Right cardiac atrium (tissue), 5 donors: ENCODE measurements around the gene GATAD2A. TPM values are rescaled to one million over a fixed set of nuclear protein-coding genes. Genes with fewer than 3 reads are reported as not detected.
"Not testable (repeated sequence)": the region's sequence is repeated elsewhere in the genome, so short reads cannot be mapped to it uniquely, and the experiment has no call there.

ENCODE experiments used
- ATAC-seq, 2 donors: fragments of 200-7000 bp; cut with Tn5 transposase; one replicate each; pipeline versions ENCODE4 v1.8.0 to v1.9.1; 2020; ENCODE audit warnings: moderate library complexity in 2 of 2, mild to moderate bottlenecking in 1 of 2
- DNase-seq, 3 donors: peaks; one replicate each; pipeline ENCODE4 v3.0.0-alpha.2; 2020
- H3K27ac ChIP-seq: one replicate; pipeline ENCODE4 v1.5.1; 2013; ENCODE audit warnings: mild to moderate bottlenecking, low read length, control low read depth, moderate library complexity
- H3K27me3 ChIP-seq: one replicate; pipeline ENCODE4 v1.6.1; 2013; ENCODE audit not compliant: control insufficient read depth, insufficient read depth
- H3K4me1 ChIP-seq: one replicate; pipeline ENCODE4 v1.6.1; 2013; ENCODE audit warnings: low read length; ENCODE audit not compliant: control insufficient read depth, insufficient read depth
- H3K4me3 ChIP-seq: one replicate; pipeline ENCODE4 v1.5.1; 2013; ENCODE audit warnings: low read length, control low read depth
- H3K9me3 ChIP-seq: one replicate; pipeline ENCODE4 v1.6.1; 2013; ENCODE audit warnings: low read length; ENCODE audit not compliant: control insufficient read depth
- WGBS: extraction: QIAGEN DNeasy Blood & Tissue Kit; methylation state at CpG from one replicate; pipeline ENCODE4 v1.1.7; 2013; 5-methylcytosine and 5-hydroxymethylcytosine counted together
- intact Hi-C, 4 donors: fragments of 100-400 bp; cut with DNase I; formaldehyde crosslinking; loops; one replicate each; pipeline versions ENCODE4 v1.11.0 to v1.14.0; 2022 to 2023
- polyA plus RNA-seq: library from polyadenylated mRNA; stranded (reverse); fragments of 200-250 nt; gene quantifications from one replicate; pipeline ENCODE4 v1.2.3, GENCODE V29; 2013
- total RNA-seq, 4 donors: library from RNA; stranded (reverse); fragmentation: NEBNext Ultra II Directional; extraction: Animal tissue kit (Norgen Biotek cat#: 25700); gene quantifications; one replicate each; pipeline ENCODE4 v1.2.1, GENCODE V29; 2021
- donor health status: healthy with polysubstance abuse.
- donor health status: DM: no; HTN: yes; CAD: no.
- donor health status: DM: no; HTN: no; CAD: no.
- donor health status: DM: no; HTN: yes; CAD: no; lungs with severe emphysema.
- donor health status: DM: yes; HTN: yes; CAD: no.

Gene GATAD2A
- total and polyA plus RNA-seq, 5 donors: 12.2 to 53.9 (median 34.2) TPM

- 73% methylated on average over 2 of the region's 2 CpGs for WGBS
- Histone ChIP-seq H3K27ac (no peak overlapping the region), H3K27me3 (no peaks in the 10 kb centered on the region), H3K4me1 (peaks cover 4% of the 10 kb centered on the region), H3K9me3 (no peaks in the 10 kb centered on the region), H3K4me3 (no peak overlapping the region)
- ATAC-seq (no peak), DNase-seq (peak in 1 of 3 donors; percentile 20)
- intact Hi-C loops: no loop called here
Observed at GRCh38 chr19:19379527-19379926, 25.9 kb upstream of the GATAD2A start.

GRCh38 chr19:19380316-19380715 lies 25.2 kb upstream of the GATAD2A start:
- ATAC-seq, DNase-seq, H3K27me3 ChIP-seq, H3K4me3 ChIP-seq, H3K27ac ChIP-seq, H3K9me3 ChIP-seq, H3K4me1 ChIP-seq, intact Hi-C loops: not testable (repeated sequence)
- WGBS: 89% methylated on average over 12 of the region's 12 CpGs

DNA sequence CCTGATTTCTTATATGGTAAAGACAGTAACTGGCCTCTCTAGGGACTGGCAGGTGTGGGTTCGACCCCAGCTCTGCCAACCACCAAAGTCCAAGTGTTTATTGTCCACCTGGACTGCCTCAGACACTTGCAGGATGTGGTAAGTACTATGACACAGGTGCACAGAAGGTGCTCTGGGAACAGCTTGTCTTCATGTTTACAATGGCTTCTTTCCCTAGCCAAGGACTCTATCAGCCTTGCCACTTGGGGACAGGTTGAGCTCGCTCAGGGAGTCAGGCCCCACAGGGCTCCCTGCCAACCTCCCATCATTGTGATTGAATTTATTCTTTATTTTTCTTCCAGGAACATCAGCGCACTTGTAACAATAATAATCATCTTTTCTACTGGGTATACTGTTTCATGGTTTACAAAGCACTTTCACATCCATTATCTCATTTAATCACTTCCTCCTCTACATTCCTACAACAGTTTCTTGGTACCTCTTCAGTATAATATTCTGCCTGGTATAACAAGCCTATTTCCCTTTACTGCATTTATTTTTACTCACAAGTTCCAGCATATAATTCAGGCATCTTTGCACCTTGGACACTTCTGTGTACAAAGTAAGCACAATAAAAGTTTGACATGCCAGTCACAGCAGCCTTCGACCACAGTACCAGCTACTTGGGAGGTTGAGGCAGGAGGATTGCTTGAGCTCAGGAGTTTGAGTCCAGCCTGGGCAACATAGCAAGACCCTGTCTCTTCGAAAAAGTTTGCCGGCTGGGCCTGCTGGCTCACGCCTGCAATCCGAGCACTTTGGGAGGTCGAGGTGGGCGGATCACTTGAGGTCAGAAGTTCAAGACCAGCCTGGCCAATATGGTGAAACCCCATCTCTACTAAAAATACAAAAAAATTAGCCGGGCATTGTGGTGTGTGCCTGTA lies 24.2 kb upstream of the GATAD2A start:
- Histone ChIP-seq H3K27ac (no peak overlapping the region), H3K9me3 (no peaks in the 10 kb centered on the region), H3K27me3 (no peaks in the 10 kb centered on the region), H3K4me1 (peaks cover 6% of the 10 kb centered on the region), H3K4me3 (no peak overlapping the region)
- intact Hi-C loops: no loop called here
- 78% methylated on average over 11 of the region's 11 CpGs for WGBS
- ATAC-seq (no peak), DNase-seq (no peak)

DNA sequence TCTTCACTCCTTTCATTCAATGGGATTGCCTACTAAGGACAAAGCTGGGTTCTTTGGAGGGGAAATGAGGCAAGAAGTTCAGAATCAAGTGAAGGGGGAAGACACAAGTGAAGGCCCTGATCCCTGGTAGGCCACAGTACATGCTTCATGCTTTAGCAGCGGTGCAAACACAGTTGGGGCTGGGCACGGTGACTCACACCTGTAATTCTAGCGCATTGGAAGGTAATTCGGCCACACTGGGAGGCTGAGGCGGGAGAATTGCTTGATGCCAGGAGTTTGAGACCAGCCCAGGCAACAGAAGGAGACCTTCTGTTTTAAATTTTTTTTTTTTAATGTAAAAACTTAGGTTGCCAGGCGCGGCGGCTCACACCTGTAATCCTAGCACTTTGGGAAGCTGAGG lies 23.4 kb upstream of the GATAD2A start:
- no peaks in the 10 kb centered on the region for H3K9me3 ChIP-seq
- no peak for ATAC-seq
- no peak overlapping the region for H3K4me3 ChIP-seq
- WGBS: 97% methylated on average over 8 of the region's 8 CpGs
- H3K27me3 ChIP-seq: no peaks in the 10 kb centered on the region
- peaks cover 10% of the 10 kb centered on the region for H3K4me1 ChIP-seq
- intact Hi-C loops: no loop called here
- H3K27ac ChIP-seq: no peak overlapping the region
- DNase-seq: no peak

DNA sequence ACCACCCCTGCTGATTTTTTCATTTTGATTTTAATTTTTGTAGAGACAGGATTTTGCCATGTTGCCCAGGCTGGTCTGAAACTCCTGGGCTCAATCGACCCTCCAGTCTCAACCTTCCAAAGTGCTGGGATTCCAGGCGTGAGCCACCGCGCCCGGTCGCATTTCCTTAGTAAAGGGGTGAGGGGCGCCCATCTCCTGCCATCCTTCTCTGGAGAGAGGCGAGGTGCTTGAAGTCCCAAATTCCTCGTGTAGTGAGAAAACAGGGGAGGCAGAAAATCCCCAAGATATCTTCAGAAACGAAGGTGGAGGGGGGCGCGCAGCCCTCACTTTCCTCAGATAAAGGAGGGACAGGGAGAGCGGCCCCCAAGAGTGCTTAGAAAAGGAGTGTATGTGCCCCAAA lies 21.0 kb upstream of the GATAD2A start:
- Histone ChIP-seq H3K4me3 (peak overlapping the region; percentile 57), H3K9me3 (no peaks in the 10 kb centered on the region), H3K27me3 (no peaks in the 10 kb centered on the region), H3K4me1 (peaks cover 6% of the 10 kb centered on the region), H3K27ac (no peak overlapping the region)
- WGBS: 66% methylated on average over 13 of the region's 13 CpGs
- no peak for ATAC-seq
- intact Hi-C loops: no loop called here
- DNase-seq: no peak

GRCh38 chr19:19385131-19385895 lies 20.2 kb upstream of the GATAD2A start:
- no peaks in the 10 kb centered on the region for H3K9me3 ChIP-seq
- ATAC-seq: peak; percentile 98 to 99
- H3K27me3 ChIP-seq: no peaks in the 10 kb centered on the region
- under 1% methylated on average over 75 of the region's 75 CpGs for WGBS
- intact Hi-C loops: no loop called here
- peak overlapping the region; percentile 80 for H3K27ac ChIP-seq
- DNase-seq: peak; percentile 99 to 100 (median 100)
- peak overlapping the region; percentile 89 for H3K4me3 ChIP-seq
- H3K4me1 ChIP-seq: peaks cover 10% of the 10 kb centered on the region

DNA sequence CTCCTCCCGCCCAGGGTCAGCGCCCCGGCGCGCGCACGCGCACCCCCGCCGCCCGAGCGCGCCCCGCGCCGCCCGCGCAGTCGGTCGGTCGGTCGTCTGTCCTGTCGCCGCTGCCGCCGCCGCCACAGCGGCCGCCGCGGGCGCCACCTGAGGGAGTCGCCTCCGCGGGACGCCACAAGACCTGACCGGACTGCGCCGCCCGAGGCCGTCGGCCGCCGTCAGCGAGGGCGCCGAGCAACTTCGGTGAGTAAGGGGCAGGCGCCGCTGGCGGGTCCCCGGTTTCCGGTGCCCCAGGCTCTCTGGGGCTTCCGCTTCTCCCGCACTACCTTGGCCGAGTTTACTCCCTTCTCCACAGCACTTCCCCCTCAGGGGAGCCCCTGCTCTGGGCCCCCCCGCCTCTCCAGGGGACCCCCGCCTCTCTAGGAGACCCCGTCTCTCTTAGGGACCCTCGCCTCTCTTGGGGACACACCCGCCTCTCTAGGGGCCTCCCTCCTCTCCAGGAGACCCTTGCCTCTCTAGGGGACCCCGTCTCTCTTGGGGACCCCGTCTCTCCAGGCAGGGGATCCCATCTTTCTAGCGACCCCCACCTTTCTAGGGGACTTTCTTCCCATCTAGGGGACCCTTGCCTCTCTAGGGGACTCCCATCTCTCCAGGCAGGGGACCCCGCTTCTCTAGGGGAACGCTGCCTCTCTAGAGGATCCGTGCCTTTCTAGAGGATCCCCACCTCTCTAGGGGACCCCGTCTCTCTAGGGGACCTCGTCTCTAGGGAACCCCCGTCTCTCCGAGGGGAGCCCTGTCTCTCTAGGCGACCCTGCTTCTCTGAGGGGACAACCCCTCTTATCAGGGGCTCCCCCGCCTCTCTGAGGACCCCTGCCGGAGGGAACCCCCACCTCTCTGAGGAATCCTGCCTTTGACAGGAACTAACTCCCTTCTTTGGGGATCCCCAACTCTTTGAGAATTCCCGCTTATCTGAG lies 19.3 kb upstream of the GATAD2A start:
- DNase-seq: peak in 1 of 3 donors; percentile 85
- Histone ChIP-seq H3K27me3 (no peaks in the 10 kb centered on the region), H3K4me3 (peak overlapping the region; percentile 89), H3K27ac (peak overlapping the region; percentile 80), H3K9me3 (no peaks in the 10 kb centered on the region), H3K4me1 (peaks cover 10% of the 10 kb centered on the region)
- intact Hi-C loops: no loop called here
- ATAC-seq: no peak
- WGBS: 1% methylated on average over 75 of the region's 75 CpGs

DNA sequence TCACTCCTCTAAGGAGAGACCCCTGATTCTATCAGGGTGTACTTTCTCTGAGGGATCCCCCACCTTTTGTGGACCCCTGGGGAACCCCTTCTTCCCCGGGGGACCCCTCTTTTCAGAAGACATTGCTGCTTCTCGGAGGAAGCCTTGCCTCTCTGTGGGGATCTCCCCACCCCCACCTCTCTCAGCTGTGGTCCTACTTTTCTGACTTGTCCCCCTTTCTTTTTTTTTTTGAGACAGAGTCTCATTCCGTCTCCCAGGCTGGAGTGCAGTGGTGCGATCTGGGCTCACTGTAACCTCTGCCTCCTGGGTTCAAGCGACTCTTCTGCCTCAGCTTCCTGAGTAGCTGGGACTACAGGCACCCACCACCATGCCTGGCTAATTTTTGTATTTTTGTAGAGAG lies 18.4 kb upstream of the GATAD2A start:
- H3K9me3 ChIP-seq: no peaks in the 10 kb centered on the region
- 80% methylated on average over 5 of the region's 5 CpGs for whole genome bisulfite sequencing
- H3K27ac ChIP-seq: no peak overlapping the region
- peak overlapping the region; percentile 89 for H3K4me3 ChIP-seq
- H3K27me3 ChIP-seq: no peaks in the 10 kb centered on the region
- H3K4me1 ChIP-seq: peaks cover 10% of the 10 kb centered on the region
- ATAC-seq (no peak), DNase-seq (no peak)
- intact Hi-C loops: no loop called here

DNA sequence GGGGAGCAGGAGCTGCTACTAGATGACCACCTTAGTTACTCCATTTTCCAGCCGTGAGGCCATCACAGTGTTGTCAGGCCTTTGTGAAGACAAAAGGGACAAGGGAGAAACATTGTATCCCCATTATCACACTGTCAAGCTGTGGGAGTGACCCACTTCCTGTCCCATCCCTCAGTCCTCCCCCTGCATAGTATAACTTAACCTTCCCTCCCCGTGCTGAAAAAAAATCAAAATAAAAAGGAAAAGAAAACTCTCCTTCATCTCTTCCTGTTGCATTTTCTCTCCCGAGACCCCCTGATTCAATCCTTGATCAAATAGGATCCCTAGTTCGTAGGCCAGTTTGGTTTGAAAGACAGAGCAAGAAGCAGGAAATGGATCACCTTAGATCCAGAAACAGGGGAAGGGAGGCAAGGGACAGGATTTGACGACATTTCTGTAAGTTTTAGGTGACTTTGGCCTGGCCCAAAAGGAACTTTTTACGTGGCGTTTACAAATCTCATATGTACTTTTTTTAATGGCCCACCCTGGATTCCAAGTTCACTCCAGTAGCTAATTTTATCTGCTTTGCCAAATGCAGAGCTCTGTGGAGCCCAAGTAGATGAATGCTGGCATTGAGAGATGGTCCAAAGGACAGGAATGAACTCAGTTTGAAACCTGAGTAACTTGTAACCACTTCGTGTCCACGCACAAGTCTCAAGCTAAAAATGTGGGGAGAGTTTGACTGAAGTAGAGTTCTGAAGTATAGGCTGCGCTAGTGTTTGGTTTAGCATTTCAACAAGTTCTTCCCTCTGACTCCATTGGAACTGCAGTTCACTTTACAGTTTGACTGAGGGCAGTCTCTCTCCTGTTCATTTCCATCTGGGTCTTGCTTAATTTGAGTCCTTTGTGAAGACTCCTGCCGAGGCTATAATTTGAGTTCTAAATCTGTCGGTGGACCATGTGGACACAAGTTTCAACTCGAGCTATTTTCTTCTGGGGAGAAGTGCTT lies 16.6 kb upstream of the GATAD2A start:
- 44% methylated on average over 13 of the region's 13 CpGs for WGBS
- H3K27ac ChIP-seq: peak overlapping the region; percentile 48
- H3K4me1 ChIP-seq: peaks cover 15% of the 10 kb centered on the region
- no peak for DNase-seq
- intact Hi-C loops: no loop called here
- no peak overlapping the region for H3K4me3 ChIP-seq
- no peaks in the 10 kb centered on the region for H3K27me3 ChIP-seq
- H3K9me3 ChIP-seq: no peaks in the 10 kb centered on the region
- no peak for ATAC-seq
